HG03575 (cell line): ENCODE results near the gene TARBP2.

Experiments used
- ATAC-seq: cut with Tn5 transposase; IDR thresholded peaks from one replicate; pipeline ENCODE4 v1.9.1; 2021; ENCODE audit not compliant: unreplicated experiment, insufficient number of reproducible peaks, low FRiP score; ENCODE audit errors: extremely low read depth

Gene TARBP2

GRCh38 chr12:53492830-53493609 lies 8.1 kb upstream of the TARBP2 start:
- ATAC-seq, result no peak

- no peak for ATAC-seq
These were observed 7.3 kb upstream of the TARBP2 start for GRCh38 chr12:53493610-53494391.

DNA sequence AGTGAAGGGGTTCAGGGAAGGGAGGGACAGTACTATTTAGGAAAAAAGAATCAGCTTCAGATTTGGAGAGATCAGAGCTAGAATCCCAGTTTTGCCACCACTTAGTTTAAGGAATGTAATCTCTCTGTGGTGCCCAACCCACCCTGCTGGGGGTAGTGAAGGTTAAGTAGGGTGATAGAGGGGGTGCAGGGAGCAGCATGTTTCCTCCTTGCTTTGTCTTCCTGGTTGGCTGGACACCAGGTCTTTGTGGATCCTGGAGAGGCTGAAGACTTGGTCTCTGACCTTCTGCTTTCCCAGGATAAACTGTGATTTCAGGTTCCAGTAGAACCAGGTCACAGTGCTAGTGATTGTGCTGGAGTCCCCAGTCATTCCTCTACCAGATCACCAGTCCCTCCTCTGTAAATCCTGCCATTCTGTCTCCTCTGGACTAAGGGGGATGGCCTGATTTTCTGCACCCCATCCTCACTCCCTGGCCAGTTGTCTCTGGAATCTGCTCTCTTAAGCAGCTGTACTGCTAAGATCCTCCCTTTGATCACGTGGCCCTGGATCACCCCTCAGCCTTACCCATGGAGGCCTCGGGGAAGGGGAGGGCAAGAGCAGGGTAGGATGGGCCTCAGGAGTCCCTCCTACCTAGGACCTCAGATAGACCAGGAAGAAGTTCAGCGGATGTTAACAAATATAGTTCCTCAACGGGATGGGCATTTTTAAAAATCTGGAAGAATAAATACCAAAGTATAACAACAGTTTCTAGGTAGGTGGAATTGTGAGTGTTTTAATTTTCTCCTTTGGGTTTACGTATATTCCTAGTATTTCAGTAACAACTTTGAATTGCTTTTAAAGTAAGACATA lies 5.0 kb upstream of the TARBP2 start:
- ATAC-seq, result no peak

DNA sequence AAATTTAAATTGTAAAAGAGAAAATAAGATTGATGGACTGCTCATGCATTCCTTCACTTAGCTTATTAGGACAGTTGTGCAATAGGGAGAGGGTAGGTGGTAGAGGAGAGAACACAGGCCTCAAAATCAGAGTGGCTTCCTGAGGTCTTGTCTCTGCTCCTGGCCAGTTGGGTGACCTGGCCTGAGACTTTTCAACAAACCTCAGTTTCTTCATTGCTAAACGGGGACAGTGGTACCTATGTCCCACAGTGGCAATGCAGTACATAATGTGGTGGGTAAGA lies 4.4 kb upstream of the TARBP2 start:
- ATAC-seq, result no peak

GRCh38 chr12:53497461-53497860 lies 3.6 kb upstream of the TARBP2 start:
- no peak for ATAC-seq

DNA sequence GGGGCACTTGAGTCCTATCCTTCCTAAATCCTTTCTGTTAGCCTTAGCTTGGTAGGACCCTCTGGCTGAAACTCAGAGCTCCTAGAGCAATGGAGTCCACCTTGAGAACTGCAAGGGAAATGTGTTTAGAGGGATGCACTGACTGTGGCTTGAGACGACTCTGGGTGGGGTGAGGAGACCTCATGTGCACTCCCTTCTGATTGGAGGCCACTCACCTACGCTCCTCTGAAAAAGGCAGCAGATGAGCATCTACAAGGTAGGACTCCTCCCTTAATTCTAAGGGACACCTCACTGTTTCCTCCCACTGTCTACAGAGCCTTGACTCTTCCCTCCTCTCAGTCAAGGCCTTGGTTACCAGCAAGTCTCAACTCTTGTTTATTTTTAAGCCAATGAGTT lies 2.9 kb upstream of the TARBP2 start:
- no peak for ATAC-seq

DNA sequence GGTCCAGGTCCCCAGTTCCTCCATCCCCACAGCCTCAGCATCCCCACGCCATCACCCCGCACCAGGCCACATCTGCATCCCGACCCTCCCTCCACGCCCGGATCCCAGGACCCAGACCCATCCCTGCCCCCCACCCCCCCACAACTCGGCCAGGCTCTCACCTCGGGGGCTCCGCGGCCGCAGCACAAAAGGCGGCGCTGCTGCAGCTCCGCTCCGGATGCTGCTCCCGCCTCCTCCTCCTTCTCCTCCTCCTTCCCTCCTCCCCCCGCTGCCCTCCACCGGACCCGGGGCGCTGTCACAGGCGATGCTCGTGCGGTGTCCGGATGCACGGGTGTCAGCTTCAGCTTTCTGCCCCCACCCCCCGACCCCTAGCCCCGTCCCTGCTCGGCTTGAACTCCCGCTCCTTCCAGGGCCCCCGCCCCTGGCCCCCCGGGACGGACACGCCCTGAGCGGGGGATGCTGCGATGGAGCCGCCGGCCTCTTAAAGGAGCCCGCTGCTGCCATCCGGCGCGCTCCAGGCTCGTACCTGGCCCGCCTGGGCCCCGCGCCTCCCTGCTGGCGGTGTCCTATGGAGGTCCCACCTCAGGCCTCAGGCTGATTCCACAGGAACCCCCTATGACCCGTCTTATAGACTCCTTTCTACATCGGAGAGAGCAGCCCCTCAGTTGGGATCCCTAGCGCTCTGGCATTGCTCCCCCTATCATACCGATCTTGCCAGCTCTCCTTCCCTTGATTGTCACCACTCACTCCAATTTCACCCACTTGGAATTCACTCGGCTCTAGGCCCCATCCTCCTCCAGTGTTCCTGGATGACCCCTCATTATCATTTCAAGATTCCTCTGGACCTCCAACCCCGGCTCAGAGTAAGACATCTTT lies 1.6 kb upstream of the TARBP2 start, which contains the start of gene MAP3K12:
MAP3K12 (minus strand) TSS at position 193 of the 876 bp plus-strand sequence. CDS start 12,067 bp downstream, outside the sequence.
- no peak for ATAC-seq

DNA sequence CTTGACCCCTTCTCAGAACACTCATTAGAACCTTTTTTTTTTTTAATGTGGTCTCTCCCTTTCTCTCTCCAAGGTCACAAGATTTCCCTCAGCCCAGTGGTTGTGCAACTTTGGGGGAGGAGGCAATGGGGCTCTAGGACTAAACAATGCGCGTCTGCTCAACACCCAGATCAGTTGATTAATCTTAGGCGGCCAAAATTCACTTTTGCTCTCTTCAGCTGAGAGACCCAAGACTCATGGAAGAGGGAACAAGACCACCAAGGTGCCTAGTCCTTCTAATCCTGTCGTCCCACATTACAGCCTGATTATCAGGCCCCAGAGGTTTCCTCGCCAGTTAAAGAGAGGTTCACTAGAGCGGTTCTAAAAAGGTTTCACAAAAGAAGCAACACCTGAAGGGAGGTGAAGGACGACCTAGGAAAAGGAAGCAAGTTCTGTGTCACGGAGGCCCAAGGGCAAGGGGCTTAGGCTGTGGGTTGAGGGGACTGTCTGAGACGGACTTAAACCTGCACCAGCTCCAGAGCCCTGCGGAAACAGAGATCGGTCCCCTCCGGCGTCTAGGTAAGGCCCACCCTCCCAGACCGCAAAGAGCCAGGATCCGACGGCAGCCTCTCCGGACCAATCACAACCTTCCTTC lies 824 bp upstream of the TARBP2 start:
- peak; percentile 36 for ATAC-seq

GRCh38 chr12:53501615-53502181 lies 615 bp downstream of the TARBP2 start:
- ATAC-seq, result no peak

- no peak for ATAC-seq
These were observed 1.2 kb downstream of the TARBP2 start for GRCh38 chr12:53502331-53502730.

DNA sequence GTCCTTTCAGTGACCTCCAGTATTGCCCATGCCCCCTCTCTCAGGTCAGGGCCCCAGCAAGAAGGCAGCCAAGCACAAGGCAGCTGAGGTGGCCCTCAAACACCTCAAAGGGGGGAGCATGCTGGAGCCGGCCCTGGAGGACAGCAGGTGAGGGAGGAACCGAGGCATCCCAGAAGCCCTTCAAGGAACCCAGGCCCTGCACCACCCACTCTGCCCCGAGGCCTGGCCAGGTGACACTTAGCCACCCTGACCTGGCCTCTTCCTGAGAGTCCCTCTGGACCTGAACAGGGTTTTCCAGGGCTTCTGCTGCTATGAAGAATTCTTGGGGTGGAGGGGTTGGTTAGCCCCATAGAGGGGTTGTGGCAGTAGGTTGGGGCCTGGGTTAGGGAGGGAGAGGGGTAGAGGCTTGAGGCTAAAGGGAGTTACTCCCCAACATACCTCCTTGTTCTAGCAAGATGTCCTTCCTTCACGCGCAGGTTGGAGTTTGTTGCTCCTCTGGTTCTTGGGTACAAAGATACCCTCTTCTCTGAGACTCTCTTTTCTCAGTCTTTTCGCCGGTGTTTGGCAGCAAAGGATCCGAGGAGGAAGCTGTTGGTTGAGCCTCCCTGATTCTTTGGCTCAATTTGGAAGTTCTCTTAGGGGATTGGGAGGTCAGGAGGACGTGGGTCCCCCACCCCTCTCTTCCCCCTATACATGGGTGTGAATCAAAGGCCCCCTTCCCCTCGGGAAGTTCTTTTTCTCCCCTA lies 2.1 kb downstream of the TARBP2 start:
- no peak for ATAC-seq

DNA sequence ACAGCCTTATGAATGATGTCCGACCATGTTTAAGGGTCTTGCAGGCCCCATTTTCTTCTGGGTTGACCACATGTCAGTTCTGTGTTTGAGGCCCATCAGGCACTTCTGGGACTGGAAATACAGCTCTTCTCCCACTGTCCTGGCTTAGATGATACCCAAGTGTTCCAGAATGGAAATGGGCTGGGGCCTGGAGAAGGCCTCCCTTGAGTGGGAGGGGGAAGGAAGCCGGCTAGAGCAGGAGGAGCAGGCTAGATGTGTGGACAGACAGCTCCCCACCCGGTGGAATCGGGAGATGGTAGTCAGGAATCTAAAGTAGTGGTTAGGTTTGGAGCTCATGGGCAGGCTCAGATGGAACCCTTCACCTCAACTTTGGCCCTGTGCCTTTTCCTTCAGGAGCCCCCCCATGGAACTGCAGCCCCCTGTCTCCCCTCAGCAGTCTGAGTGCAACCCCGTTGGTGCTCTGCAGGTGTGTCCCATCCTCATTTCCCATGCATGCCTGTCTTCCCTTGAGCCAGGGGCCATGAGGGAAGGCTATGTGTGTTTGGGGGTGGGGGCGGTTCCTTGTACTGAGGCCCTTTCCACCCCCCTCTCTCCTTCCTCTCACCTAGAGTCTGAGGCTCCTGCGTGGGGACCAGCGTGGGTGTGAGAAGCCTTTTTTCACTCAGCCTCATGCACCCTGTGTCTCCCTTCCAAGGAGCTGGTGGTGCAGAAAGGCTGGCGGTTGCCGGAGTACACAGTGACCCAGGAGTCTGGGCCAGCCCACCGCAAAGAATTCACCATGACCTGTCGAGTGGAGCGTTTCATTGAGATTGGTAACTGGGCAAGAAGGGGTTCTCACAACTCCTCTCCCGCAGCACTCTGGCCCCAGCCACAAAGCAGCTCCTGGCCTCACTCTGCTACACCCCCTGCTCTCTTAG lies 3.2 kb downstream of the TARBP2 start:
- no peak for ATAC-seq

DNA sequence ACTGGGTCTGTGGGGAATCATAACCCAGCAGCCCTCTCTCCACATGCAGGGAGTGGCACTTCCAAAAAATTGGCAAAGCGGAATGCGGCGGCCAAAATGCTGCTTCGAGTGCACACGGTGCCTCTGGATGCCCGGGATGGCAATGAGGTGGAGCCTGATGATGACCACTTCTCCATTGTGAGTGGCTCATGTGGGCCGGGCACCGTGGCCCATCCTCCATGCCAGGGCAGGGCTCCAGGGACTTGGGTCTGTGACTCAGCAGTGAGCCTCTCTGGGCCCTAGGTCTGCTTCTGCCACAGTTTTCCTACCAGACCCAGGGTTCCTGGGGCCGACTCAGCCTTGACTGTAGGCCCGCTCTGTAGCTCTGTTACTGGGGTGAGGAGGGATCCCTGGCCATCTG lies 4.0 kb downstream of the TARBP2 start:
- ATAC-seq, result no peak

DNA sequence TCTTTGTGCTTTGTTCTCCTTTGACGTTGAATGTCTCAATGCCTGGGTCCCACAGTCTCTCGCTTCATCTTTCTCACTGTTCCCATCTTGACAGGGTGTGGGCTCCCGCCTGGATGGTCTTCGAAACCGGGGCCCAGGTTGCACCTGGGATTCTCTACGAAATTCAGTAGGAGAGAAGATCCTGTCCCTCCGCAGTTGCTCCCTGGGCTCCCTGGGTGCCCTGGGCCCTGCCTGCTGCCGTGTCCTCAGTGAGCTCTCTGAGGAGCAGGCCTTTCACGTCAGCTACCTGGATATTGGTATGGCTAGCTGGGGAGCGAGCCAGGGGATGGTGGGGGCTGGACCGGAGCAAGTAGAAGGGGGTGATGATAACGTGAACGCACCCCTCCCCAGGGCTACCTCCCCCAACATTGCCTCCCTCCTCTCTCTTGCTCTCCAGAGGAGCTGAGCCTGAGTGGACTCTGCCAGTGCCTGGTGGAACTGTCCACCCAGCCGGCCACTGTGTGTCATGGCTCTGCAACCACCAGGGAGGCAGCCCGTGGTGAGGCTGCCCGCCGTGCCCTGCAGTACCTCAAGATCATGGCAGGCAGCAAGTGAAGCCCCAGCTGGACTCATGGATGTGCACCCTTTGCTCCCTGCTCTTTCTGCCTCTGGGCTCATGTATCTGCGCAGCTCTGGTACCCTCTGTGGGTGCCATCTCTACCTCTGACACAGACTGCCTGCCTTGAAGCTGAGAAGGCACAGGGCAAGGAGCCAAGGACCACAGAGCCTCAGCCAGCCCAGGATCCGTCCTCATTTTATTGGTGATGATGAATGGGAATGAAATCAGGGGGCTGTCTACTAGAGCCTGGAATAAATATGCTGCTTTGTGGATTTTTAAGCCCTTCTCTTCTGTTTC lies 4.7 kb downstream of the TARBP2 start:
- ATAC-seq, result no peak

DNA sequence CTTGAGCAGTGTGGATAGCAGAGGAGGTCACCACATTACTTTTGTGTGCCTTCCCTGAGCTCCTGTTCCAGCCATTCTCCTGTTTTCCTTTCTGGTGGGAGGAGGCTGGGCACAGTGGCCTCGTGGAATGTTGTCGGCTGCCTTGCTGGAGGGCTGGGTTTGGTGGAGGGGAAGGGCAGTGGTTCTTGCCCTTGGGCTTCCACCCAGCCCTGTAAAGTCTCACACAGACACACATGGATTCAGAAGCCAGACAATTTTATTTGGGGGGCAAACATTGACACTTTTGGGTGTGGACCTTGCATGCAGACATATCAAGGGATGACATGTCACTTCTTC lies 5.3 kb downstream of the TARBP2 start:
- no peak for ATAC-seq
